HG02885 (cell line): ENCODE data around the gene OR13A1.
"Not testable (repeated sequence)": the region's sequence is repeated elsewhere in the genome, so short reads cannot be mapped to it uniquely, and the experiment has no call there.

Source experiments
- ATAC-seq: cut with Tn5 transposase; IDR thresholded peaks from one replicate; pipeline ENCODE4 v1.9.1; 2021; ENCODE audit warnings: mild to moderate bottlenecking; ENCODE audit not compliant: unreplicated experiment, poor library complexity

Gene OR13A1

GRCh38 chr10:45286980-45287379, 28.4 kb downstream of the OR13A1 start:
- no peak for ATAC-seq

- no peak for ATAC-seq
Measured at GRCh38 chr10:45282061-45282460, 33.3 kb downstream of the OR13A1 start.

- no peak for ATAC-seq
Measured at GRCh38 chr10:45280113-45280760, 35.2 kb downstream of the OR13A1 start.

- no peak for ATAC-seq
Measured at GRCh38 chr10:45279682-45280081, 35.7 kb downstream of the OR13A1 start.

GRCh38 chr10:45278860-45279498, 36.4 kb downstream of the OR13A1 start:
- no peak for ATAC-seq

GRCh38 chr10:45276146-45276545, 39.3 kb downstream of the OR13A1 start:
- ATAC-seq, result not testable (repeated sequence)

DNA sequence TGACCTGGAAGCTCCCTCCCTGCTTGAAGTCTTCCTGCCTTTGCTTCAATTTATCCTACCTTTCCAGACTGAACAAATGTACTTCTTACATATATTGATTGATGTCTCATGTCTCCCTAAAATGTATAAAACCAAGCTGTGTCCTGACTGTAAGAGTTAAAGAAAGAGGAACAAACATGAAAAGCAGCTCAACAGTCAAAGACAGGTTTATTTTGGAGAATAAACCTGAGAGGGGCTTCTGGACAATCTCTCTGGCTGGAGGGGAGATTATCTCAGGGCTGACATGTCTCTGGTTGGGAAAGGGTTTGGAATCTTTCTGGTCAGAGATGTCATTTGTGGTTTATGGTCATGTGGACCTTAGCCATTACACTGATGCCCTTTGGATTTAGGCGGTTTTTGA, 41.0 kb downstream of the OR13A1 start:
- no peak for ATAC-seq

DNA sequence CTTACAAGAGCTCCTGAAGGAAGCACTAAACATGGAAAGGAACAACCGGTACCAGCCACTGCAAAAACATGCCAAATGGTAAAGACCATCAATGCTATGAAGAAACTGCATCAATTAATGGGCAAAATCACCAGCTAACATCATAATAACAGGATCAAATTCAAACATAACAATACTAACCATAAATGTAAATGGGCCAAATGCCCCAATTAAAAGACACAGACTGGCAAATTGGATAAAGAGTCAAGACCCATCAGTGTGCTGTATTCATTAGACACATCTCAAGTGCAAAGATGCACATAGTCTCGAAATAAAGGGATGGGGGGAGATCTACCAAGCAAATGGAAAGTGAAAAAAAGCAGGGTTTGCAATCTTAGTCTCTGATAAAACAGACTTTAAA, 47.6 kb downstream of the OR13A1 start:
- ATAC-seq, result not testable (repeated sequence)

- no peak for ATAC-seq
Measured at GRCh38 chr10:45265996-45266395, 49.4 kb downstream of the OR13A1 start.

- no peak for ATAC-seq
Measured at GRCh38 chr10:45261946-45262345, 53.5 kb downstream of the OR13A1 start.

DNA sequence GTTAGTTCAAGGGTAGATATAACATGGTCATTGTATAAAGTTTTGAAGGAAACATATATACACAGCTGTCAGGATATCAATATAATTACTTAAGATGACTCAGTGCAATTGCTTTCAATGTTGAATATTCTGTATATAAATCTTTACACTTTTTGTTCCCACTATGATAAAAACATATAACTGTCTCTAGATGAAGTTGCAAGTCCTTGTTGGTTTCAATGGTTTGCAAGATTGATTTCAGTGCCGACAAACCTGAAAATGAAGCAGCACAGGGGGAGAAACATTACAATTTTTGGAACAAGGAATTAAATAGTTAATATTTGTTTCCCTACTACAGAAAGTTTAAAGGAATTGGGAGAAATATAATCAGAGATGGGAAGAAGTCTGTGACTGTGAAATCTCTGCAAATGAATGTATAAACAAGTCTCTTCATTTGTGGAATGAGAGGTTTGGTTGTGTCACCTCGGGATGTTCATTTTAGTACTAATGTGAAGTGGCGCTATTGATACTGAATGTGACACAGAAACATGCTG, 54.1 kb downstream of the OR13A1 start:
- no peak for ATAC-seq

DNA sequence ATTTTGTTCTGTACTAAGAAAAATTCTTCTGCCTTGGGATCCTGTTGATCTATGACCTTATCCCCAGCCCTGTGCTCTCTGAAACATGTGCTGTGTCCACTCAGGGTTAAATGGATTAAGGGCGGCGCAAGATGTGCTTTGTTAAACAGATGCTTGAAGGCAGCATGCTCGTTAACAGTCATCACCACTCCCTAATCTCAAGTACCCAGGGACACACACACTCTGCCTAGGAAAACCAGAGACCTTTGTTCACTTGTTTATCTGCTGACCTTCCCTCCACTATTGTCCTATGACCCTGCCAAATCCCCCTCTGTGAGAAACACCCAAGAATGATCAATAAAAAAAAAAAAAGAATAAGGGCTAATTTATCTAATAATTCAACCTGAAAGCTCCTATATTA, 54.8 kb downstream of the OR13A1 start:
- ATAC-seq, result not testable (repeated sequence)

DNA sequence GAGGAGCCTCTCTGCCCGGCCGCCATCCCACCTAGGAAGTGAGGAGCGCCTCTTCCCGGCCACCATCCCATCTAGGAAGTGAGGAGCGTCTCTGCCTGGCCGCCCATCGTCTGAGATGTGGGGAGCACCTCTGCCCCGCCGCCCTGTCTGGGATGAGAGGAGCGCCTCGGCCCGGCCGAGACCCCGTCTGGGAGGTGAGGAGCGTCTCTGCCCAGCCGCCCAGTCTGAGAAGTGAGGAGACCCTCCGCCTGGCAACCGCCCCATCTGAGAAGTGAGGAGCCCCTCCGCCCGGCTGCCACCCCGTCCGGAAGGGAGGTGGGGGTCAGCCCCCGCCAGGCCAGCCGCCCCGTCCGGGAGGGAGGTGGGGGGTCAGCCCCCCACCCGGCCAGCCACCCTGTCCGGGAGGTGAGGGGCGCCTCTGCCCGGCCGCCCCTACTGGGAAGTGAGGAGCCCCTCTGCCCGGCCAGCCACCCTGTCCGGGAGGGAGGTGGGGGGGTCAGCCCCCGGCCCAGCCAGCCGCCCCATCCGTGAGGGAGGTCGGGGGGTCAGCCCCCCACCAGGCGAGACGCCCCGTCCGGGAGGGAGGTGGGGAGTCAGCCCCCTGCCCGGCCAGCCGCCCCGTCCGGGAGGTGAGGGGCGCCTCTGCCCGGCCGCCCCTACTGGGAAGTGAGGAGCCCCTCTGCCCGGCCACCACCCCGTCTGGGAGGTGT, 55.5 kb downstream of the OR13A1 start:
- not testable (repeated sequence) for ATAC-seq

DNA sequence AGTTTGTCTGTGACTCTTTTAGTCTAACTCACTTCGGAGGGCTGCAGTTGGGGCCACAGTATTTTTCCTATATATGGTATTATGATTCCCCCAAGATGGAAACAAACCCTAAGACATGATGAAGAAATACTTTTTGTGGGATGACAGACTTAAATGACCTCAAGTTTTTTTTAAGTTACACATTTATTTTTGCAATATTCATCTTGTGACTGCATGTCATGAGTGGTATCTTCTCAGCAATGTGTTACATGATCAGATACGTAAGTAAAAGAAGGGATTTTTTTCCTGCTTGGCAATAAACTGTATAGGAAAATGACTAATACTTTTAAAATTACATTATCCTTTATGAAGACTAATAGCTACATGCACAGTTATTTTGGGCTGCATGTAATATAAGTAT, 57.8 kb downstream of the OR13A1 start:
- no peak for ATAC-seq

- no peak for ATAC-seq
Measured at GRCh38 chr10:45256246-45256645, 59.2 kb downstream of the OR13A1 start.

DNA sequence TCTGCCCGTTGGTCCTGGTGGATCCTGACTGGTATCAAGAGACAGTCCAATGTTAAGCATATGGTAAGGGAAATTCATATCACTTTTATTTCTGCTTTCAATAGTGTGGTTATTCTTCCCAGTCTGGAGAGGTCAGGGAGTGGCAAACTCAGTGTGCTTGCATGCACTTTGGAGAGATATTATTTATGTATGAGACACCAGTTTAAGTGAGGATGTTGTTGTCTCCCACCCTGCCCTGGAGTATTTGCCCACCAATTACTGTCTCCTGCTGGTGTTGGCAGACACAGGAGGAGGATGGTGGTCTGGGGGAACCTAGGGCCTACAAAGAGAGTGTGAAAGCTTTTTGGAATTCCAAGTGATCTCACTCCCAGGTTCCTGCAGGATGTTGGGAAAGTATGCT, 59.7 kb downstream of the OR13A1 start:
- ATAC-seq, result no peak

GRCh38 chr10:45254892-45255291, 60.5 kb downstream of the OR13A1 start:
- no peak for ATAC-seq

GRCh38 chr10:45253183-45253914, 62.1 kb downstream of the OR13A1 start:
- ATAC-seq, result peak; percentile 86
